ENCODE results near the gene SPACA4.
A peak's percentile ranks its signal among the peaks of the same experiment; 100 is the strongest.
"Not testable (repeated sequence)": the region's sequence is repeated elsewhere in the genome, so short reads cannot be mapped to it uniquely, and the experiment has no call there.

Gene SPACA4

DNA sequence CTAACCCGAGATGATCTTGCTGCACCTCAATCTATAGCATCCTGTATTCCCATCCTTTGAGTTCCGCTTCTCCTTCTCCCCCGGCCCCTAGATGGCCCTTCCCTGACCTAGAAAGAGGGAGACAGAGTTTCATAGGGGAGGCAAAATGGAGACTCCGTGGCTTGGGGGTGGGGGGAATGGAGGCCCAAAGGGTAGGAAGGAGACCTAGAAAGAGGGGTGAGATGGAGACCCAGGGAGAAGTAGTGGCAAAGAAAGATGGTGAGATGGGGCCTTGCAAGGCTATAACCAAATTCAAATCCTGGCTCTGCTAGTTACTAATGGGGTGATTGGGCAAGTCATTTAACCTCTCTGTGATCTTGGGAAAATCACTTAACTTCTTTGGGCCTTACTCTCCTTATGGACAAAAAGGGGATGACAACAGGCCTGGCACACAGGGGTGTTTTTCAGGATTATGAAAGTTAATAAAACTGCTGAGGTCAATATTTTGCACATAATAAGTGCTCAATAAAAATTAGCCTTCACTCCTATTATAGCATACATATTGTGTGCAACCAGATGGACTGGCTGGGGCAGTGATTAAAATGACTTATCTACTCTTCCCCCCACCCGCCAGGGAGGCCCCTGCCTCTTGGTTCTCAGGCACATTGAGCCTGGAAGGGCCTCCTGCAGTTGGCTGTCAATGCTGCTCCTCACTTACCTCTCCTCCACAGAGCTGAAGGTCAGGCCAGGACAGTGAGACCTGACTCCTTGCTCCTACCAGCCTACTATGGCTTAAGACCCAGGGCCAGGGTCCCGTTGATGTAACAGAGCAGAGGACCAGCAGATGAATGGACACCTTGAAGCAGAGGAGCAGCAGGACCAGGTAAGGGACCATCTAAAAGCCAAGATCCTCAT, 13.4 kb downstream of the SPACA4 start:
- DNase-seq: no peak

- no peak for DNase-seq
Measured at GRCh38 chr19:48623556-48624066, 17.1 kb downstream of the SPACA4 start.

DNA sequence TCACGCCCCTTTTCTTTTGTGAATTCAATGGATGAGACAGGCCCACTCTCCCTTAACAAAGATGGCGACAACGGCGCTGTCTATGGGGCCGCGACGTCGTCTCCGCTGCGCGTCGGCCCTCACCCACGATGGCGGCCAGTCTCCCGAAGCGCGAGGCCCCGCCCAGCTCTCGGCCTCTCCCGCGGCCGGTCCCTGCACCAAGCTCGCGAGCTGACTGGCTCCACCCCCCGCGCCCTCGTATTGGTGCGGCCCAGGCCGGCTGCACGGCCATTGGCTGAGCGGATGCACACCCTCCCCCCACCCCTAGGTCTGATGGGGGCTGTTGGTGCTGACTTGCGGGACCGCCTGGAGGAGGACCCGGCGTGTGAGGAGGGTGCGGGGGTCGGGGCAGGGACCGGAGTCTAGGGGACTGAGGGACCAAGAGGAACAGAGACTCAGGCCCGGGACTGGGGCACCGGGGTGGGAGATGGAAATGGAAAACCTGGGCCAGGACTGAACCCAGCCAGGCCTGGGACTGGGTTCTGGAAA, 17.6 kb downstream of the SPACA4 start:
- DNase-seq: peak; percentile 98

DNA sequence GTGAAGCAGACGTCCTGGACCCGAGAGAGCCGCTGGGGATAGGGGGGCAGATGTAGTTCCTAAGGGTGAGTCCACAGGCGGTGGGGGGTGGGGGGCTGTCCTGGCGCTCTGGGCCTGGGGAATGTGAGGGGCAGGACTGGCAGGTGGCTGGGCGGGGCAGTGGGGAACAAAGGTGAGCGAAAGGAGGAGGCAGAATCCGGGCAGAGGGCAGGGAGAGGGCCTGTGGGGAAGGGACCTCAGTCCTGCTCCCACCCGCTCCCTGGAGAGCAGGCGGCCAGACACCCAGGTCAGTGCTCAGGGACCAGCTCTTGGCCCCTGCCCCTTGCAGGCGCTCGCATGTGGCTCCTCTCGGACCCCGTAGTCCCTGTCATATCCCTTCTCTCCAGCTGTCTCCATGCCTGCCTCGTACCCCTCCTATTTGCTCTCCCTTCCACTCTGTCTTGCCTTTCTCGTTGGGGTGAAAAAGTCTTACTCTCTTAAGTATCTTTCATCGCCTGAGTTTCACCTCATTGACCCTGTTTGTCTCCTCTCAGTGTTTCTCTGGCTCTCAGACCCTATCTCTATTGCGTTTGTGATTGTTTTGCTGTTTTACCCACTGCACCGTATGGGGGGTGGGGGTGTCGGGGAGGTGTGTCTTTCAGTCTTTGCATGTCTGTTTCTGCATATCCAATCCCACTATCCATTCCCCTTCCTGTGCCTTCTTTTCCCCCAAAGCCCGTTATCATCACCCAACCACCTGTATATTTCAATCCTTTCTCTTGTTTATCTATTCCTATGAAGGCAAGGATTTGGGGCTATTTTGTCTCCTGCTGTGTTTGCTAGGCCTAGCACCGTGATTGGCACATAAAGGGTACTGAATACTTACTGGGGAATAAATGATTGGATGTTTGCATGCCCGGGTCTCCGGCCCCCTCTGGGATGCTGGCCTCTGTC, 18.5 kb downstream of the SPACA4 start:
- DNase-seq: no peak

GRCh38 chr19:48625891-48626327, 19.4 kb downstream of the SPACA4 start:
- no peak for DNase-seq

DNA sequence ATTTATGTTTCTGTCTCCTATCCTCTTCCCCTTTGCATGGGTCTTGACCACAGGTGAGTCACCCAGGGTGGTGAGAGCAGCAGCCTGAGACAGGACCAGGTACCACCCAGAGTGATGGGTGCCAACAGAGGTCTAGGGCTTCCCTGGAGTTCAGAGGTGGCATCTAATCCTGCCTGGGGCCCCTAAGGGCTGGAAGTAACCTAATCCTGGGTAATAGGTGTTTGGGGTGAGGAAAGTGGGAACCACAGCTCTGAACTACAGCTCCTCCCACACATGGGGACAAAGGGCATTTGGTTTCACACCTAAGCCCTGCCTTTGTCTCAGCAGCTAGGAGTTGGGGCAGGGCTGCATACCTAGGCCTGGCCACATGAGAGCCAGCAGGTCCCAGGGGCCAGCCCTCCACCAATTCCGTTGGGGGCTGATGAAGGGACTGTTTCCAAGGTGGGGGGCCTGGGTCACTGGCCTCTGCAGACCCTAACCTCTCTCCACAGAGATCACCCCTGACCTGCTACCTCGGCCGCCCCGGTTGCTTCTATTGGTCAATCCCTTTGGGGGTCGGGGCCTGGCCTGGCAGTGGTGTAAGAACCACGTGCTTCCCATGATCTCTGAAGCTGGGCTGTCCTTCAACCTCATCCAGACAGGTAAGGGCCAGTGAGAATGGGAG, 20.8 kb downstream of the SPACA4 start:
- no peak for DNase-seq

DNA sequence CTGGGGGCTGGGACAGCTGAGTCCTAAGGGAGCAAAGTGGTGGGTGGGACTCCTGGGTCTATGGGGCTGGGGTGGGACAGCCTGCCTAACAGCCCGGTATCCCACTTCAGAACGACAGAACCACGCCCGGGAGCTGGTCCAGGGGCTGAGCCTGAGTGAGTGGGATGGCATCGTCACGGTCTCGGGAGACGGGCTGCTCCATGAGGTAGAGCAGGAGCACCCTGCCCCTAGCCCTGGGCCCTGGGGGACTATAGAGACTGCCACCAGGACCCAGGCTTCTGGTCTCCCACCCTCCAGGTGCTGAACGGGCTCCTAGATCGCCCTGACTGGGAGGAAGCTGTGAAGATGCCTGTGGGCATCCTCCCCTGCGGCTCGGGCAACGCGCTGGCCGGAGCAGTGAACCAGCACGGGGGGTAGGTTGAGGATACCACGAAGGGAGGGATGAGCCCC, 21.3 kb downstream of the SPACA4 start:
- DNase-seq: no peak

DNA sequence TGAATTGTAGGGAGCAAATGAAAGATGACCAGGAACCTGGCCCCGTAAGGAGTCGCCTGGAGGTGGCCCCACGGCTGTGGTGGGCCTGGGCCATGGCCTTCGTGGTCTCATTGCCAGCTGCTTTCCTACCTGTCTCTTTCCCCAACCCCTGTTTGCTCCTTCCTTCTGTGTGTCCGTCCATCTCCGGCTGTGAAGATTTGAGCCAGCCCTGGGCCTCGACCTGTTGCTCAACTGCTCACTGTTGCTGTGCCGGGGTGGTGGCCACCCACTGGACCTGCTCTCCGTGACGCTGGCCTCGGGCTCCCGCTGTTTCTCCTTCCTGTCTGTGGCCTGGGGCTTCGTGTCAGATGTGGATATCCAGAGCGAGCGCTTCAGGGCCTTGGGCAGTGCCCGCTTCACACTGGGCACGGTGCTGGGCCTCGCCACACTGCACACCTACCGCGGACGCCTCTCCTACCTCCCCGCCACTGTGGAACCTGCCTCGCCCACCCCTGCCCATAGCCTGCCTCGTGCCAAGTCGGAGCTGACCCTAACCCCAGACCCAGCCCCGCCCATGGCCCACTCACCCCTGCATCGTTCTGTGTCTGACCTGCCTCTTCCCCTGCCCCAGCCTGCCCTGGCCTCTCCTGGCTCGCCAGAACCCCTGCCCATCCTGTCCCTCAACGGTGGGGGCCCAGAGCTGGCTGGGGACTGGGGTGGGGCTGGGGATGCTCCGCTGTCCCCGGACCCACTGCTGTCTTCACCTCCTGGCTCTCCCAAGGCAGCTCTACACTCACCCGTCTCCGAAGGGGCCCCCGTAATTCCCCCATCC, 22.1 kb downstream of the SPACA4 start:
- no peak for DNase-seq

DNA sequence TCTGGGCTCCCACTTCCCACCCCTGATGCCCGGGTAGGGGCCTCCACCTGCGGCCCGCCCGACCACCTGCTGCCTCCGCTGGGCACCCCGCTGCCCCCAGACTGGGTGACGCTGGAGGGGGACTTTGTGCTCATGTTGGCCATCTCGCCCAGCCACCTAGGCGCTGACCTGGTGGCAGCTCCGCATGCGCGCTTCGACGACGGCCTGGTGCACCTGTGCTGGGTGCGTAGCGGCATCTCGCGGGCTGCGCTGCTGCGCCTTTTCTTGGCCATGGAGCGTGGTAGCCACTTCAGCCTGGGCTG, 22.7 kb downstream of the SPACA4 start:
- DNase-seq: no peak

GRCh38 chr19:48629599-48630295, 23.2 kb downstream of the SPACA4 start:
- no peak for DNase-seq

DNA sequence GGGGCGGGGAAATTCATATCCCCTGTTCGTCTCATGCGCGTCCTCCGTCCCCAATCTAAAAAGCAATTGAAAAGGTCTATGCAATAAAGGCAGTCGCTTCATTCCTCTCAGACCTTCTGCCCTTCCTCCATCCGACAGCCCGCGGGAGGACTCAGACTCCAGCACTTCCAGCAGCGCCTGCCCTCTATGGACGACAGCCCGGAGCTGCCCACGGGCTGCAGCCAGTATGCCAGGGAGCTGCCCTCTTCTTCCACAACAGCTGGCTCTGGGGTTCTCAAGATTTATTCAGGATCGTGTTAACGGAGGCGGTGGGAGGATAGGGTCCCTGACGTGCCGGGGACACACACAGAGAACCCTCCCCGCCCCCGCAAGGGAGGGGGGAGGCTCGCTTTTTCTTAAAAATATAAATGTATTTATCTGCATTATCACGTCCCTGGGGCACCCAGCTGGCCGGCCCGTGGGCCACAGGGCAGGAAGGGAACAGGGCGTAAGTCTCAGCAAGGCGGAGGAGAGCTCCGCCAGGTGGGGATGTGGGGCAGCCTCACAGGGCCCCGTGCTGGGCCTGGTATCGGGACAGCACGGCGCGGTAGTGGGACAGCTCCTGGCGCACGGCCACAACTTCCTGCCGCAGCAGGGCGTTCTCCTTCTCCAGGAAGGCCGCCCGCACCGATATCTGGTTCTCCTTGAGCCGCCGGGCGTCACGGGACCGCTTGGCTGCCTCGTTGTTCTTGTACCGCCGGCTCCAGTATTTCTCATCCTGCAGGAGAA, 23.9 kb downstream of the SPACA4 start:
- no peak for DNase-seq

- DNase-seq: no peak
Measured at GRCh38 chr19:48631225-48631624, 24.7 kb downstream of the SPACA4 start.

- not testable (repeated sequence) for DNase-seq
Measured at GRCh38 chr19:48632286-48632685, 25.7 kb downstream of the SPACA4 start.

GRCh38 chr19:48632692-48633147, 26.2 kb downstream of the SPACA4 start:
- no peak for DNase-seq

DNA sequence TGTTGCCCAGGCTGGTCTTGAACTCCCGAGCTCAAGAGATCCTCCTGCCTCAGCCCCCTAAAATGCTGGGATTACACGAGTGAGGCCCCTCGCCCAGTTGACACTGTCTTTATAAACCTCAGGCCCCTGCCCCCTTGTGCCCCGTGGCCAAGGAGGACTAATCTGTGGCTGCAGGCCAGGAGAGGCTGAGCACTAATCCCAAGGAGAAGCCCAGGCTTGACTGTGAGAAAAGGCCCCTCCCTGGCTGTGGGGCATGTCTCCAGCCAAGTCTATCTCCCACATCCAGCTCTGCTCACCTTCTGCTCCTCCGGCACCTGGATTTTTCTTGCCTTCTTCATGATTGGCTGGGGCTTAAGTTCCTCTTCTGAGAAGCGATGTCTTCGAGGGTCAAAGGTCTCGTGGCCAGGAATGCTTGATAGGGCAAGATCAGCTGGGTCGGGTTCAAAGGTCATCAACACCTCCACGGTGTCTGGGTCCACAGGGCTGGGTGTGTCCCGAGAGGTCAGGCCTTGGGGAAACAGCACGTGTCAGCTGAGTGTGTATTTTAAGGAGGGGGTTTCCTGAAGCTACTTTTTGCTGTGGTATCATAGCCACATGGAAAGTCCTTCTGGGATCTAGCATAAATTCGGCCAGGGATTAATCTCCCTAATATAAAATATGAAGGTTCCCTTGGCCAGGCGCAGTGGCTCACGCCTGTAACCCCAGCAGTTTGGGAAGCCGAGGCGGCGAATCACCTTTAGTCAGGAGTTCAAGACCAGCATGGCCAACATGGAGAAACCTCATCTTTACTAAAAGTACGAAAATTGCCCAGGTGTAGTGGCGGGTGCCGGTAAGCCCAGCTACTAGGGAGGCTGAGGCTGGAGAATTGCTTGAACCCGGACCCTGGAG, 26.9 kb downstream of the SPACA4 start:
- DNase-seq: no peak

GRCh38 chr19:48634036-48634342, 27.4 kb downstream of the SPACA4 start:
- no peak for DNase-seq

DNA sequence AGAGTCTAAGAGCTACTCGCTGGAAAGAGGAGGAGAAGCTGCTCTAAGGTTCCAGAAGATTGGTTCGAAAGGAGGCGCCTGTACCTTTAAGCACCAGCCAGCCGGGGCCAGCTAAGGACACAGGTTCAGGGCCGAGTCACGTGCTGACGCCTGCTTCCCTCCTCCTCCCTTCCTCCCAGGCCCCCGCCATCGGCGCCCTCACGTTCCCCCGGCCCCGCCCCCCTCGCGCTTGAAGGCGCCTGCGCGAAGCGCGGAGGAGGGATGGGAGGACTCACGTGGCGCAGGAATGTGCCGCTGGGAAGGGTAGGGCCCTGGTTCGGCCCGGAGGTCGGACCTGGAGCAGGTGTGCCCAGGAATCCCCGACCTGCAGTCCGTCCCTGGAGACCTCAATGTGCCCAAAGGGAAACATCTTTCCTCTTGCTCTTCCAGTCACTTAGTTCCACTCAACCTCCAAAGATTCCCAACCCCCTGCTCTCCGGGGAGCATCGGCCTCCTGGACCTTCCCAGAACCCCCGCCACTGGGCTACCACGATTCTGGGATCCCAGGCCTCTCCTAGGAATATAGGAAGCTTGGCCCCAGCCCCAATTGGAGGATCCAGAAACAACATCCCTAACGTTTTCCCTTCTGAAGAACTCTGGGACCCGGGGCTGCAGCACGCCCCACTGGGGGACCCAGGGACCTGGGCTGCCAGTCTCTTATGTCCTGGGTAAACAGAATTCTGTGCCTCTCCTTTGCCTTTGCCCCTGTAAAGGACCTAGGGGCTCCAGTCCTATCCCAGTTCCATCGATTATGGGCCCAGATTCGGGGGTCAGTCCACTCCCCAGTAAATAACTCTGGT, 28.1 kb downstream of the SPACA4 start:
- DNase-seq: peak; percentile 93

GRCh38 chr19:48635263-48635965, 28.9 kb downstream of the SPACA4 start:
- peak; percentile 77 for DNase-seq
